HepG2 (cell line): Measurements from ENCODE around the gene CDHR5. TPM values are rescaled to one million over a fixed set of nuclear protein-coding genes. Genes with fewer than 3 reads are reported as not detected.

Source experiments
- ARNT ChIP-seq: fragments of 450-650 bp; IDR thresholded peaks from 2 replicates; pipeline ENCODE4 v1.6.1; 2017
- CCDC6 ChIP-seq: sonication (generic); formaldehyde crosslinking; IDR thresholded peaks from 2 replicates; pipeline ENCODE4 v1.8.1; 2022; ENCODE audit warnings: mild to moderate bottlenecking, missing genetic modification reagents, moderate library complexity
- GATAD2A ChIP-seq: IDR thresholded peaks from 2 replicates; pipeline ENCODE4 v1.6.1; 2016
- MED1 ChIP-seq: sonication (generic); formaldehyde crosslinking; IDR thresholded peaks from 2 replicates; pipeline ENCODE4 v1.4.0; 2020; ENCODE audit warnings: missing genetic modification reagents
- NBN ChIP-seq: fragments of 450-650 bp; conservative IDR thresholded peaks from 2 replicates; pipeline ENCODE4 v1.6.1; 2017
- POLR2G ChIP-seq: fragments of 200-400 bp; formaldehyde crosslinking; IDR thresholded peaks from 2 replicates; pipeline ENCODE4 v1.6.1; 2018; ENCODE audit warnings: mild to moderate bottlenecking, low read depth, low read length, moderate library complexity
- PRPF4 ChIP-seq: fragments of 200-400 bp; formaldehyde crosslinking; IDR thresholded peaks from 2 replicates; pipeline ENCODE4 v1.6.1; 2016; ENCODE audit warnings: low read length, low read depth; ENCODE audit not compliant: poor library complexity, severe bottlenecking
- RFXAP ChIP-seq: sonication (generic); formaldehyde crosslinking; IDR thresholded peaks from 2 replicates; pipeline ENCODE4 v1.4.0; 2020; ENCODE audit warnings: missing genetic modification reagents, borderline replicate concordance
- SNAI1 ChIP-seq: sonication (generic); formaldehyde crosslinking; IDR thresholded peaks from 2 replicates; pipeline ENCODE4 v1.5.0; 2020; ENCODE audit warnings: mild to moderate bottlenecking, missing genetic modification reagents, borderline replicate concordance
- TEAD3 ChIP-seq: optimal IDR thresholded peaks from 2 replicates; pipeline ENCODE3; 2016; ENCODE audit warnings: borderline replicate concordance
- ZNF329 ChIP-seq: sonication (generic); formaldehyde crosslinking; IDR thresholded peaks from 2 replicates; pipeline ENCODE4 v1.9.0; 2021; ENCODE audit warnings: low read depth, mild to moderate bottlenecking, missing genetic modification reagents
- ZNF574 ChIP-seq: sonication (generic); formaldehyde crosslinking; IDR thresholded peaks from 2 replicates; pipeline ENCODE4 v1.4.0; 2020; ENCODE audit warnings: missing genetic modification reagents
- ZNF607 ChIP-seq: sonication (generic); formaldehyde crosslinking; IDR thresholded peaks from 2 replicates; pipeline ENCODE4 v1.5.1; 2020; ENCODE audit warnings: missing genetic modification reagents, mild to moderate bottlenecking, borderline replicate concordance
- ZNF761 ChIP-seq: sonication (generic); formaldehyde crosslinking; conservative IDR thresholded peaks from 2 replicates; pipeline ENCODE4 v1.4.0; 2020; ENCODE audit warnings: mild to moderate bottlenecking, missing genetic modification reagents
- ZNF792 ChIP-seq: IDR thresholded peaks from 2 replicates; pipeline ENCODE4 v1.6.1; 2016
- ZNF83 ChIP-seq: sonication (generic); formaldehyde crosslinking; IDR thresholded peaks from 2 replicates; pipeline ENCODE4 v1.4.0; 2020; ENCODE audit warnings: missing genetic modification reagents, mild to moderate bottlenecking, borderline replicate concordance
- ZXDC ChIP-seq: sonication (generic); formaldehyde crosslinking; IDR thresholded peaks from 2 replicates; pipeline ENCODE4 v1.5.0; 2020; ENCODE audit warnings: mild to moderate bottlenecking, missing genetic modification reagents
- polyA plus RNA-seq, 8 experiments: library from polyadenylated mRNA; depleted of rRNA in 3 of 8; stranded (reverse) in 7 of 8; unstranded in 1 of 8; fragments of >200 nt; fragmentation: Illumina TruSeq in 4 of 8; extraction: Trizol in 4 of 8; gene quantifications; 2 replicates each; pipeline versions ENCODE4 v1.2.1 to v1.2.3, GENCODE V29; 2011 to 2016; ENCODE audit warnings: low read depth in 4 of 8, missing spikeins in 1 of 8, mixed read lengths in 1 of 8; ENCODE audit not compliant: insufficient read depth in 1 of 8
- total RNA-seq, 5 experiments: library from RNA; depleted of rRNA; stranded (reverse); fragments of >200 nt; fragmentation: Illumina TruSeq; extraction: Trizol; gene quantifications; 2 replicates each; pipeline ENCODE4 v1.2.3, GENCODE V29; 2016; ENCODE audit warnings: low read depth in 1 of 5

CDHR5 gene
- total and polyA plus RNA-seq, 2 of the 13 experiments (the other 11 are each of a cell fraction or from before 2014, with no cell fraction given), result 0.46 to 0.71 TPM

GRCh38 chr11:568306-569157 lies 56.2 kb downstream of the CDHR5 start (continued):
- TF ChIP-seq ZNF574 (peak; percentile 76), GATAD2A (no peak), PRPF4 (no peak), NBN (no peak), CCDC6 (CRISPR knock-in tag) (no peak), MED1 (CRISPR knock-in tag) (peak; percentile 45; the same call in 1 of the 2 replicates), ZNF329 (peak; percentile 56), ZXDC (no peak), POLR2G (peak; percentile 61), ARNT (no peak), ZNF607 (no peak), ZNF792 (CRISPR knock-in tag) (no peak), ZNF761 (CRISPR knock-in tag) (0 out of 2 replicates have a peak, but pooled peaks have one; percentile 1), RFXAP (peak; percentile 47; the same call in 1 of the 2 replicates), ZNF83 (CRISPR knock-in tag) (no peak), SNAI1 (CRISPR knock-in tag) (no peak), TEAD3 (CRISPR knock-in tag) (no peak)
